GM19238 (cell line): ENCODE data around the gene ZNF791.
"Not testable (repeated sequence)": the region's sequence is repeated elsewhere in the genome, so short reads cannot be mapped to it uniquely, and the experiment has no call there.

Experiments
- DNase-seq: peaks from one replicate; pipeline ENCODE4 v3.0.0; 2011; ENCODE audit warnings: low spot score; ENCODE audit not compliant: insufficient read length

Gene ZNF791

GRCh38 chr19:12610540-12611360 is at the start of gene ZNF791, which contains the start of gene ZNF490:
ZNF791 (plus strand) TSS chr19:12610920; CDS start chr19:12611080, 160 bp downstream.
ZNF490 (minus strand) TSS chr19:12610813; CDS start chr19:12610680, 133 bp downstream.
- DNase-seq = peak; percentile 86

- peak; percentile 90 for DNase-seq
These were observed 46.6 kb upstream of the ZNF791 start for GRCh38 chr19:12564016-12564664.

- not testable (repeated sequence) for DNase-seq
These were observed 44.3 kb upstream of the ZNF791 start for GRCh38 chr19:12566380-12566779.

- no peak for DNase-seq
These were observed 42.8 kb upstream of the ZNF791 start for GRCh38 chr19:12567951-12568350.

- peak; percentile 21 for DNase-seq
These were observed 36.7 kb upstream of the ZNF791 start for GRCh38 chr19:12574036-12574435.

GRCh38 chr19:12578641-12579040 is 32.1 kb upstream of the ZNF791 start:
- no peak for DNase-seq

- no peak for DNase-seq
These were observed 30.5 kb upstream of the ZNF791 start for GRCh38 chr19:12580180-12580694.

GRCh38 chr19:12581100-12581499 is 29.6 kb upstream of the ZNF791 start:
- DNase-seq = no peak

GRCh38 chr19:12596485-12596884 is 14.2 kb upstream of the ZNF791 start:
- no peak for DNase-seq

GRCh38 chr19:12596927-12597548 is 13.7 kb upstream of the ZNF791 start:
- DNase-seq = no peak

- DNase-seq = no peak
These were observed 13.1 kb upstream of the ZNF791 start for GRCh38 chr19:12597594-12597993.

- peak; percentile 53 for DNase-seq
These were observed 7.0 kb upstream of the ZNF791 start for GRCh38 chr19:12603714-12604113.

- no peak for DNase-seq
These were observed 3.9 kb upstream of the ZNF791 start for GRCh38 chr19:12606796-12607195.

- no peak for DNase-seq
These were observed 3.1 kb upstream of the ZNF791 start for GRCh38 chr19:12607631-12608030.

GRCh38 chr19:12611361-12611699 is 610 bp downstream of the ZNF791 start:
- no peak for DNase-seq

- no peak for DNase-seq
These were observed 6.9 kb downstream of the ZNF791 start for GRCh38 chr19:12617646-12618045.

- DNase-seq = not testable (repeated sequence)
These were observed 10.7 kb downstream of the ZNF791 start for GRCh38 chr19:12621253-12622024.

- DNase-seq = no peak
These were observed 12.8 kb downstream of the ZNF791 start for GRCh38 chr19:12623361-12624031.

- no peak for DNase-seq
These were observed 16.2 kb downstream of the ZNF791 start for GRCh38 chr19:12626958-12627357.
